ENCODE data around the gene NFIA.

The NFIA gene

GRCh38 chr1:61487801-61488200 lies 405.4 kb downstream of the NFIA start:
- H3K4me2 ChIP-seq: no peak overlapping the region
- H4K20me1 ChIP-seq (ENCODE audit: insufficient read depth): no peaks in the 10 kb centered on the region
- H3K27me3 ChIP-seq (ENCODE audit: insufficient read depth, low read depth): no peaks in the 10 kb centered on the region
- no peak overlapping the region for H3K27ac ChIP-seq
- H3K9ac ChIP-seq: no peak overlapping the region
- TF ChIP-seq, protein P1, sequence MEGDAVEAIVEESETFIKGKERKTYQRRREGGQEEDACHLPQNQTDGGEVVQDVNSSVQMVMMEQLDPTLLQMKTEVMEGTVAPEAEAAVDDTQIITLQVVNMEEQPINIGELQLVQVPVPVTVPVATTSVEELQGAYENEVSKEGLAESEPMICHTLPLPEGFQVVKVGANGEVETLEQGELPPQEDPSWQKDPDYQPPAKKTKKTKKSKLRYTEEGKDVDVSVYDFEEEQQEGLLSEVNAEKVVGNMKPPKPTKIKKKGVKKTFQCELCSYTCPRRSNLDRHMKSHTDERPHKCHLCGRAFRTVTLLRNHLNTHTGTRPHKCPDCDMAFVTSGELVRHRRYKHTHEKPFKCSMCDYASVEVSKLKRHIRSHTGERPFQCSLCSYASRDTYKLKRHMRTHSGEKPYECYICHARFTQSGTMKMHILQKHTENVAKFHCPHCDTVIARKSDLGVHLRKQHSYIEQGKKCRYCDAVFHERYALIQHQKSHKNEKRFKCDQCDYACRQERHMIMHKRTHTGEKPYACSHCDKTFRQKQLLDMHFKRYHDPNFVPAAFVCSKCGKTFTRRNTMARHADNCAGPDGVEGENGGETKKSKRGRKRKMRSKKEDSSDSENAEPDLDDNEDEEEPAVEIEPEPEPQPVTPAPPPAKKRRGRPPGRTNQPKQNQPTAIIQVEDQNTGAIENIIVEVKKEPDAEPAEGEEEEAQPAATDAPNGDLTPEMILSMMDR (conservative IDR thresholded peaks at IDR 0.05; ENCODE audit: low read depth, low read length): no peak
- H3K4me1 ChIP-seq (ENCODE audit: low read depth, poor library complexity, severe bottlenecking): no peaks in the 10 kb centered on the region
- no peaks in the 10 kb centered on the region for H3K79me2 ChIP-seq (ENCODE audit: insufficient read depth, low read depth)
- no peak overlapping the region for H3K4me3 ChIP-seq (IDR thresholded peaks at IDR 0.05; ENCODE audit: insufficient read depth, low read depth, low read length)
- H2AFZ ChIP-seq (ENCODE audit: low read depth): no peak overlapping the region
- no peaks in the 10 kb centered on the region for H3K36me3 ChIP-seq (ENCODE audit: insufficient read depth)

DNA sequence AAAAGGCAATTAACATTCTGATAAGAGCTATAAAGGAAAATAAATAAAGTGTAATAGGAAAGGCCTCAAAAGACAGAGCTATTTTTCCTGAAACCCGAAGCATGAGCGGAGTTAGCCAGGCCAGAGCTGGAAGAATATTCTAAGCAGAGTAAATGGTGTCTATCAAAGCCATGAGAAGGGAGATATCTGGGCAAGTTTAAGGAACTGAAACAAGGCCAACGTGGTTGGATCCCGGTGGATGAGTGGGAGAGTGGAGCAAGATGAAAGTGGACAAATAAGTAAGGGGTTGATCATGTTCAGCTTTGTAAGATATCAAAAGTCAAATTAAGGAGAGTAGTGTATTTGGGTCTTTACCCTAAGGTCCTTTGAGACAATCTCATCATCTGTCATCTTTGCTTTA lies 408.6 kb downstream of the NFIA start:
- H3K4me2 ChIP-seq: no peak overlapping the region
- H3K4me1 ChIP-seq (ENCODE audit: low read depth, poor library complexity, severe bottlenecking): no peaks in the 10 kb centered on the region
- no peaks in the 10 kb centered on the region for H3K36me3 ChIP-seq (ENCODE audit: insufficient read depth)
- H3K27ac ChIP-seq: no peak overlapping the region
- TF ChIP-seq, protein P1 (conservative IDR thresholded peaks at IDR 0.05; ENCODE audit: low read depth, low read length): no peak
- no peak overlapping the region for H3K4me3 ChIP-seq (IDR thresholded peaks at IDR 0.05; ENCODE audit: insufficient read depth, low read depth, low read length)
- H3K79me2 ChIP-seq (ENCODE audit: insufficient read depth, low read depth): no peaks in the 10 kb centered on the region
- no peak overlapping the region for H3K9ac ChIP-seq
- H2AFZ ChIP-seq (ENCODE audit: low read depth): no peak overlapping the region
- H3K27me3 ChIP-seq (ENCODE audit: insufficient read depth, low read depth): no peaks in the 10 kb centered on the region
- no peaks in the 10 kb centered on the region for H4K20me1 ChIP-seq (ENCODE audit: insufficient read depth)

GRCh38 chr1:61491497-61491896 lies 409.1 kb downstream of the NFIA start:
- H3K79me2 ChIP-seq (ENCODE audit: insufficient read depth, low read depth): no peaks in the 10 kb centered on the region
- H3K36me3 ChIP-seq (ENCODE audit: insufficient read depth): no peaks in the 10 kb centered on the region
- TF ChIP-seq, protein P1 (conservative IDR thresholded peaks at IDR 0.05; ENCODE audit: low read depth, low read length): no peak

DNA sequence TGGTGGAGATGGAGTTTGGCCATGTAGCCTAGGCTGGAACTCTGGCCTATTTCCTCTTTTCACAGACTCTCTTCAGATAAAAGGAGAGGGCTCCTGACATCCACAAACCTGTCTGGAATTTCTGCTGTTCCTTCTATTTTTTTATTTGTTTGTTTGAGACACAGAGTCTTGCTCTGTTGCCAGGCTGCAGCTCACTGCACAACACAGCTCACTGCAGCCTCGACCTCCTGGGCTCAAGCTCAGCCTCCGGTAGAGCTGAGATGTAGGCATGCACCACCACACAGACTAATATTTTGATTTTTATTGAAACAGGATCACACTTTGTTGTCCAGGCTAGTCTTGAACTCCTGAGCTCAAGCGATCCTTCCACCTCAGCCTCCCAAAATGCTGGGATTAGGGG lies 411.6 kb downstream of the NFIA start:
- Histone ChIP-seq H3K27me3 (ENCODE audit: insufficient read depth, low read depth) (no peaks in the 10 kb centered on the region), H3K27ac (no peak overlapping the region), H3K9ac (no peak overlapping the region), H3K4me3 (IDR thresholded peaks at IDR 0.05; ENCODE audit: insufficient read depth, low read depth, low read length) (no peak overlapping the region), H3K4me1 (ENCODE audit: low read depth, poor library complexity, severe bottlenecking) (no peaks in the 10 kb centered on the region), H3K4me2 (no peak overlapping the region), H3K79me2 (ENCODE audit: insufficient read depth, low read depth) (no peaks in the 10 kb centered on the region), H4K20me1 (ENCODE audit: insufficient read depth) (no peaks in the 10 kb centered on the region), H3K36me3 (ENCODE audit: insufficient read depth) (no peaks in the 10 kb centered on the region), H2AFZ (ENCODE audit: low read depth) (no peak overlapping the region)
- TF ChIP-seq, protein P1 (conservative IDR thresholded peaks at IDR 0.05; ENCODE audit: low read depth, low read length): no peak

More at GRCh38 chr1:61491497-61491896, 409.1 kb downstream of the NFIA start:
- Histone ChIP-seq H3K27me3 (ENCODE audit: insufficient read depth, low read depth) (no peaks in the 10 kb centered on the region), H2AFZ (ENCODE audit: low read depth) (no peak overlapping the region), H3K4me3 (IDR thresholded peaks at IDR 0.05; ENCODE audit: insufficient read depth, low read depth, low read length) (no peak overlapping the region), H3K4me2 (no peak overlapping the region), H3K4me1 (ENCODE audit: low read depth, poor library complexity, severe bottlenecking) (no peaks in the 10 kb centered on the region), H4K20me1 (ENCODE audit: insufficient read depth) (no peaks in the 10 kb centered on the region), H3K9ac (no peak overlapping the region), H3K27ac (no peak overlapping the region)
